HG03060 (cell line): ENCODE data around the gene GABRG1.

Source experiments
- ATAC-seq: cut with Tn5 transposase; IDR thresholded peaks from one replicate; pipeline ENCODE4 v1.9.1; 2021; ENCODE audit warnings: low read depth, moderate number of reproducible peaks; ENCODE audit not compliant: unreplicated experiment

The GABRG1 gene

GRCh38 chr4:46123913-46124755 is at the start of gene GABRG1:
Gene GABRG1 (minus strand): TSS chr4:46124054. CDS start chr4:46123913, 141 bp downstream.
- no peak for ATAC-seq

- ATAC-seq = no peak
Observed at GRCh38 chr4:46146993-46147392, 23.1 kb upstream of the GABRG1 start.

GRCh38 chr4:46131498-46132057 is 7.7 kb upstream of the GABRG1 start:
- ATAC-seq = no peak

GRCh38 chr4:46124773-46125413 is 1.0 kb upstream of the GABRG1 start:
- no peak for ATAC-seq

- no peak for ATAC-seq
Observed at GRCh38 chr4:46081674-46082073, 42.2 kb downstream of the GABRG1 start.

GRCh38 chr4:46081248-46081647 is 42.6 kb downstream of the GABRG1 start:
- no peak for ATAC-seq

GRCh38 chr4:46073778-46074177 is 50.1 kb downstream of the GABRG1 start:
- ATAC-seq = no peak

- ATAC-seq = no peak
Observed at GRCh38 chr4:46051392-46051791, 72.5 kb downstream of the GABRG1 start.

- ATAC-seq = no peak
Observed at GRCh38 chr4:46032056-46032455, 91.8 kb downstream of the GABRG1 start.

GRCh38 chr4:46016306-46016705 is 107.5 kb downstream of the GABRG1 start:
- ATAC-seq = no peak

GRCh38 chr4:45992728-45993127 is 131.1 kb downstream of the GABRG1 start:
- ATAC-seq = no peak

- no peak for ATAC-seq
Observed at GRCh38 chr4:45989775-45990174, 134.1 kb downstream of the GABRG1 start.

GRCh38 chr4:45987858-45988257 is 136.0 kb downstream of the GABRG1 start:
- no peak for ATAC-seq
